Pancreas (tissue), 10 donors: ENCODE data around the gene SIT1. TPM values are rescaled to one million over a fixed set of nuclear protein-coding genes. Genes with fewer than 3 reads are reported as not detected.

Experiments used
- ATAC-seq, 4 donors: fragments of 200-7000 bp; cut with Tn5 transposase; one replicate each; pipeline versions ENCODE4 v1.8.0 to v1.9.1; 2020; ENCODE audit warnings: mild to moderate bottlenecking in 4 of 4, moderate library complexity in 4 of 4
- DNase-seq, 6 donors: peaks; one replicate each; pipeline ENCODE4 v3.0.0-alpha.2; 2020
- FAIRE-seq: peaks from 2 replicates; lab custom pipeline; 2012; peaks lifted over from hg19 to GRCh38; lab: Jason Lieb, UNC
- H3K27ac ChIP-seq, 4 donors: fragments of 200-600 bp; sonication (generic); 1 replicate in 3 of 4; 2 replicates in 1 of 4; pipeline versions ENCODE4 v1.5.0 to v1.8.0; 2020
- H3K27me3 ChIP-seq, 4 donors: fragments of 200-600 bp; one replicate each; pipeline ENCODE4 v1.8.0; 2021
- H3K36me3 ChIP-seq, 3 donors: fragments of 200-600 bp; sonication (generic) in 1 of 3; one replicate each; pipeline versions ENCODE4 v1.5.0 to v1.8.0; 2020 to 2021
- H3K4me1 ChIP-seq, 3 donors: fragments of 200-600 bp; one replicate each; pipeline ENCODE4 v1.8.0; 2021
- H3K4me3 ChIP-seq, 4 donors: fragments of 200-600 bp; sonication (generic) in 2 of 4; one replicate each; pipeline versions ENCODE4 v1.5.0 to v1.8.0; 2020 to 2021
- H3K9me3 ChIP-seq, 4 donors: fragments of 200-600 bp; one replicate each; pipeline ENCODE4 v1.8.0; 2021
- CTCF ChIP-seq, 4 donors: fragments of 200-600 bp; sonication (generic) in 3 of 4; IDR thresholded peaks; one replicate each; pipeline versions ENCODE4 v1.5.0 to v1.8.0; 2021; ENCODE audit warnings: antibody characterized with exemption in 4 of 4
- WGBS, 2 donors: extraction: QIAGEN DNeasy Blood & Tissue Kit; methylation state at CpG; one replicate each; pipeline ENCODE4 v1.1.7; 2013; 5-methylcytosine and 5-hydroxymethylcytosine counted together
- intact Hi-C, 3 donors: fragments of 100-400 bp; cut with DNase I; formaldehyde crosslinking; loops; one replicate each; pipeline versions ENCODE4 v1.11.1 to v1.14.2; 2022
- polyA plus RNA-seq, 2 donors: library from polyadenylated mRNA; stranded (reverse); fragments of 200-250 nt; gene quantifications; one replicate each; pipeline ENCODE4 v1.2.3, GENCODE V29; 2013
- total RNA-seq, 6 donors: library from RNA; stranded (reverse); fragmentation: NEBNext Ultra II Directional in 4 of 6; extraction: Animal tissue kit (Norgen Biotek cat#: 25700) in 4 of 6; gene quantifications; one replicate each; pipeline versions ENCODE4 v1.2.1 to v1.2.4, GENCODE V29; 2021 to 2023
- donor health status: healthy with polysubstance abuse.
- donor health status: DM: no; HTN: no; CAD: no; lungs with moderate emphysema.
- donor health status: DM: no; HTN: no; CAD: no.
- donor health status: control.
- donor health status: control.
- donor health status: Bipolar disorder and iron deficiency.
- donor health status: DM: yes; HTN: yes; CAD: no.
- donor health status: DM: no; HTN: no; CAD: no.
- donor health status: DM: no; HTN: no; CAD: no.
- donor health status: DM: yes; HTN: yes; CAD: no.

The SIT1 gene
- total RNA-seq: under 1 TPM in 4 of 6 donors, not detected in 2; 0.25 to 0.59 (median 0.46) TPM
- polyA plus RNA-seq: under 1 TPM; 0.27 to 0.45 TPM

- TF ChIP-seq CTCF (IDR thresholded peaks at IDR 0.05): no peak
- ATAC-seq: no peak
- H3K27me3 ChIP-seq: no peaks in the 10 kb centered on the region
- H3K4me3 ChIP-seq: no peak within 1 kb of the TSS
- H3K4me1 ChIP-seq: peaks cover 0 to 22% (median 0%) of the 10 kb centered on the region in 3 donors
- H3K9me3 ChIP-seq: no peaks in the 10 kb centered on the region
- no peak for FAIRE-seq
- intact Hi-C loops: no loop called here
- 75 to 81% methylated on average over 21 to 22 of the region's 22 CpGs for WGBS, 2 donors
- no peaks in the 10 kb centered on the region for H3K36me3 ChIP-seq
- DNase-seq: peak in 1 of 6 donors; percentile 55
- no peak within 1 kb of the TSS for H3K27ac ChIP-seq
Measured at GRCh38 chr9:35650341-35651158, at the start of gene SIT1. TSS of gene SIT1 (minus strand) at chr9:35650931. CDS start at chr9:35650853, 78 bp downstream.

- no peaks in the 10 kb centered on the region for H3K27me3 ChIP-seq
- DNase-seq (peak in 1 of 6 donors; percentile 62), FAIRE-seq (no peak)
Measured at GRCh38 chr9:35700031-35700430, 49.3 kb upstream of the SIT1 start.

GRCh38 chr9:35698231-35698630, 47.5 kb upstream of the SIT1 start:
- intact Hi-C loops: no loop called here
- Histone ChIP-seq H3K27ac (no peak overlapping the region), H3K4me3 (no peak overlapping the region), H3K9me3 (no peaks in the 10 kb centered on the region), H3K36me3 (peaks cover 2 to 59% (median 40%) of the 10 kb centered on the region in 3 donors), H3K4me1 (peaks cover 0 to 14% (median 12%) of the 10 kb centered on the region in 3 donors), H3K27me3 (no peaks in the 10 kb centered on the region)
- FAIRE-seq (no peak), ATAC-seq (no peak), DNase-seq (no peak)
- no peak for TF ChIP-seq CTCF (IDR thresholded peaks at IDR 0.05)
- WGBS, 2 donors: 89 to 90% methylated on average over 5 of the region's 5 CpGs

More at GRCh38 chr9:35700031-35700430, 49.3 kb upstream of the SIT1 start:
- Histone ChIP-seq H3K36me3 (peaks cover 5 to 77% (median 57%) of the 10 kb centered on the region in 3 donors), H3K27ac (no peak overlapping the region), H3K9me3 (no peaks in the 10 kb centered on the region), H3K4me3 (no peak overlapping the region), H3K4me1 (peaks cover 0 to 14% (median 12%) of the 10 kb centered on the region in 3 donors)
- 50% methylated on average over 11 of the region's 11 CpGs for WGBS, 2 donors
- intact Hi-C loops: loop anchor here in 1 of 3 donors (10.0 kb wide), 1 partner anchor 55 kb away; no protein-coding TSS in a partner anchor
- ATAC-seq: no peak
- no peak for TF ChIP-seq CTCF (IDR thresholded peaks at IDR 0.05)

GRCh38 chr9:35697486-35697885, 46.8 kb upstream of the SIT1 start:
- Histone ChIP-seq H3K27ac (peak overlapping the region in 1 of 4 donors; percentile 40), H3K36me3 (peaks cover 2 to 51% (median 34%) of the 10 kb centered on the region in 3 donors)
- ATAC-seq: no peak

More at GRCh38 chr9:35697486-35697885, 46.8 kb upstream of the SIT1 start:
- peaks cover 0 to 14% (median 12%) of the 10 kb centered on the region in 3 donors for H3K4me1 ChIP-seq
- DNase-seq: peak in 2 of 6 donors; percentile 55 to 72
- WGBS, 2 donors: 89 to 91% methylated on average over 14 of the region's 14 CpGs
- no peaks in the 10 kb centered on the region for H3K27me3 ChIP-seq
- H3K9me3 ChIP-seq: no peaks in the 10 kb centered on the region
- H3K4me3 ChIP-seq: no peak overlapping the region
- no peak for TF ChIP-seq CTCF (IDR thresholded peaks at IDR 0.05)
- intact Hi-C loops: no loop called here
- FAIRE-seq: no peak
